GM19193 (cell line): Measurements from ENCODE around the gene SLAIN1.

ENCODE experiments used
- POLR2A ChIP-seq: IDR thresholded peaks from 4 replicates; pipeline ENCODE4 v1.6.1; 2011; ENCODE audit not compliant: insufficient read depth, insufficient read length; ENCODE audit errors: extremely low read depth

The SLAIN1 gene

DNA sequence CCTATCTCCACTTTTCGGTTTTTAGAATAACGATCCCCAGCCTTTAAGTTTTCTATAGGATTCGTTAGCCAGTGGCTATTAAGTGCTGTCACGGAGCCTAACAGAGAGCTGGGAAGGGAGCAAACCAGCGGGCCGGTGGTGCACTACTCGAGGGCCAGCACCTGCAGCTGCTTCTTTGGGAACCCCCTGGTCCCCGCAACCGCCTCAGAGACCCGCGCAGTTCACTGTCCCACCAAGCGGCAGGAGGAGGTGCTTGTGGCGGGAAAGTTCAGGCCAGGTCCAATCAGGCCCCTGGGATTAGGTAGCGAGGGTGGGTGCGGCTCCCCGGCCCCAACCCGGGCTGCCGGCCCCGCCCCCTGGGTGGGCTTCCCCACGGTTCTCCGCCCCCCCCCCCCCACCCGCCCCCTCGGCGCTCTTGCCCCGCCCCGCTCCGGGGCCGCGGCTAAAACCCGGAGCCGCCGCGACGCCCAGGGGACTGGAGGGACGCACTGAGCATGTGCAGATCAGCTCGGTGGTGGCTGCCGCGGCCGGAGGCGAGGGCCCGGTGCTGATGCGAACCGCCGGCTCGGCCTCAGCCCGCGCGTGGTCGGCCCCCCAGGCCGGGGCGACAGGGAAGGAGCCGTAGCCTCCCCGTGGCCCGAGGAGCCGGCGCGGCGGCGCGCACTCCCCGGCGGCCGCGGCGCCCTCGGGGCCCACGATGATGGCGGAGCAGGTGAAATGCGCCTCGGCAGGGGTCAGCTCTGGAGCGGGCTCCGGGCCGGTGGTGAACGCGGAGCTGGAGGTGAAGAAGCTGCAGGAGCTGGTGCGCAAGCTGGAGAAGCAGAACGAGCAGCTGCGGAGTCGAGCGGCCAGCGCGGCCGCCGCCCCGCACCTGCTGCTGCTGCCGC is at the start of gene SLAIN1:
Gene SLAIN1 (plus strand): TSS at position 471 of the 887 bp plus-strand sequence. CDS start 227 bp downstream, at position 698.
- peak; percentile 66 for TF ChIP-seq POLR2A

DNA sequence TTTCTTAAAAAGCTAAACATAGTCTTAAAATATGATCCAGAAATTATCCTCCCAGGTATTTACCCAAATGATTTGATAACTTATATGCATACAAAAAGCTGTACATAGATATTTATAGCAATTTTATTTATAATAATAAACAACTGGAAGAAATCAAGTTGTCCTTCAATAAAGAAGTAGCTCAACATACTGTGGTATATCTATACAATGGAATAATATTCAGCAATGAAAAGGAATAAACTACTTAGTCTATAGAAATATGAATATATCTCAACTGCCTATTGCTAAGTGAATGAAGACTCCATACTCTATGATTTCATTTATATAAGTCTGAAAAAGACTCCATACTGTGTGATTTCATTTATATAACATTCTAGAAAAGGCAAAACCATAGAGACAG is 47.1 kb upstream of the SLAIN1 start:
- no peak for TF ChIP-seq POLR2A

DNA sequence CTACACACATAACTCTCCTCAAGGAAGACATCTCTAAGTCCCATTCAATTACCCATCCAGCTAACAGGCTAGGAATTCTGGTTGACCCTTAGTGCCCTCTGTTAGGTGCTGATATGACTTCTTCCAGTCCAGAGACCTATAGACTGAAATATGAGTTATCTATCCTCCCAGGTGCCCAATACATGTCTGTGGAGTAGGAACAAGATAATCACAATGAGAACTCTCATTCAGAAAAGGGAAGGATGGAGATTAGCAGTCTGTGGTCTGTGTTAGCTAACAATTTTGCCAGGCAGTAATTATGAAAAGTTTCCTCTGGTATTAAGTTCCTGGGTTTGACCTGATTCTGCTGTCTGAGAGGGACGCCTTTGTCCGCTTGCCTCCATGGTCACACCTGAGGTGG is 44.2 kb upstream of the SLAIN1 start:
- no peak for TF ChIP-seq POLR2A

DNA sequence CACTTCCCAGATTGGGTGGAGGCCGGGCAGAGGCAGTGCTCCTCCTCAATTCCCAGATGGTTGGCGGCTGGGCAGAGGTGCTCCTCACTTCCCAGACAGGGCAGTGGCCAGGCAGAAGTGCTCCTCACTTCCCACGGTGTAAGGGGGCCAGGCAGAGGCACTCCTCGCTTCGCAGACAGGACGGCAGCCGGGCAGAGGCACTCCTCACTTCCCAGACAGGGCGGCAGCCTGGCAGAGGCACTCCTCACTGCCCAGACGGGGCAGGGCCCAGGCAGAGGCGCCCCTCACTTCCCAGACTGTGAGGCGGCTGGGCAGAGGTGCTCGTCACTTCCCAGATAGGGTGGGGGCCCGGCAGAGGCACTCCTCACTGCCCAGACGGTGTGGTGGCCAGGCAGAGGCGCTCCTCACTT is 36.6 kb upstream of the SLAIN1 start:
- no peak for TF ChIP-seq POLR2A

DNA sequence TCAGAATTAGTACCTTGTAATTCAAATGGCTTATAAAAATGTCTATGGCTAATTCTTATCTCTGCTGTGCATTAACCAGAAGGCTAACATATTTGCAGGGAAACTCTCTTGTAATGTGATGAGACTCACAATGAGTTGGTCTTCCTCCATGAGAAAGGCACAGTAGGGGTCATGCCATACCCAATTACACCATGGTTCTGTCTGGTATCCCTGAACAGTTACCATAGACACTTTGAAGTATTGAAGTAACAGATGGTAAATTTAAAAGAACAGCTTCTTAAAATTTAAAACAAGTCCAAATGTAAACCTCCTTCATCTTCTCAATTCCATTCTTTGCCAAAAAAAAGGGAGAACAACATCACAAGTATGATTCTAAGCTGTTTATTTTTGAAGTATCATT is 22.6 kb upstream of the SLAIN1 start:
- TF ChIP-seq POLR2A = no peak

DNA sequence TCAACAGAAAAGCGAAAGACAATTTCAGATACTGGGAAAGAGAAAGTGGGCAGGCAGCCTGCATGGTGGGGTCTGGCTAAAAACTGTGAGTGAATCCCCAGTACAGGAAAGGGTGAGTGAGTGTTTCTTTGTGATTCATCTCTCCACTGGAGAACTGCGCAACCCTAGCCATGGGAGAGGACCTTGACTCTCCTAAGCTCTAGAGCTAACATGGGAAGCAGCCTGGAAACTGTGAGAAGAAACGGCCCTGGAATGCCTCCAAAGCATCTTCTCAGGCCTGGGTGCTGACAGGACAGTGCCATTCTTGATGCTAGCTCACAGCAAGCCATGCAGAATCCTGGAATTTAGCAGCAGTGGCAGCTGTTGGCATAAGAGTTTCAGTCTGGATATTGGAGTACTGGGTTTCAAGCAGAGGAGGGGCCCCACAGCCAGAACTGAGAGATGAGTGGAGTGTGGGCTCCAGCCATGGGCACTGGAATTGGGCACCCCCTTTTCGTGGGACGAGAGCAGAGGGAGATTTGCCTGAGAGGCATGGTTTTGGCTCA is 18.7 kb upstream of the SLAIN1 start:
- no peak for TF ChIP-seq POLR2A

DNA sequence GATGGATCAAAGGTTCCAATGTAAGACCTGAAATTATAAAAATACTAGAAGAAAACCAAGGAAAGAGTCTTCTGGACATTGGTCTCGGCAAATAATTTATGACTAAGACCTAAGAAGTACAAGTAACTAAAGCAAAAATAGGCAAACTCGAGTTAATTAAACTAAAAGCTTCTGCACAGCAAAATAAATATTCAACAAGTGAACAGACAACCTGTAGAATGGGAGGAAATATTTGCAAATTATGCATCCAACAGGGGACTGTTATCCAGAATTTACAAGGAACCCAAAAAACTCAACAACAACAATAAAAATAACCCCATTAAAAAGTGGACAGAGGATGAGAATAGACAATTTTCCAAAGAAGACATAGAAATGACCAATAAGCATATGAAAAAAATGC is 9.7 kb upstream of the SLAIN1 start:
- TF ChIP-seq POLR2A = no peak

DNA sequence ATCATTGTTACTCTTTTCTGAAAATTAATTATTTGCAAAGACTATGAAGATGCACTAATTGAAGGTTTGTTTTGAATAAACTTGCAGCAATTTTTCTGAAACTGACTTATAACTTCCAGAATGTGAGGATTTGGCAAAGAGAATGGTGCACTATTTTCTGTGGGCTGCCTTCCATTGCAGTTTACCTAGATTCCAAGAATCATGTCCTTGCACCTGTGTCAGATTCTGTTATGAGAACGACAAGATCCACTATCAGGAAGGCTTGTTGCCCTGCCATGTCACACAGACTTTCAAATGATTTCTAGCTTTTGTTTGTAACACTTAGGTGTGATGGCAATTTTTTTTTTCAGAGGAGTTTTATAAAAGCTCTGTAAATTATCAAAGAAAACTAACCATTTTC is 5.6 kb upstream of the SLAIN1 start:
- TF ChIP-seq POLR2A = no peak

DNA sequence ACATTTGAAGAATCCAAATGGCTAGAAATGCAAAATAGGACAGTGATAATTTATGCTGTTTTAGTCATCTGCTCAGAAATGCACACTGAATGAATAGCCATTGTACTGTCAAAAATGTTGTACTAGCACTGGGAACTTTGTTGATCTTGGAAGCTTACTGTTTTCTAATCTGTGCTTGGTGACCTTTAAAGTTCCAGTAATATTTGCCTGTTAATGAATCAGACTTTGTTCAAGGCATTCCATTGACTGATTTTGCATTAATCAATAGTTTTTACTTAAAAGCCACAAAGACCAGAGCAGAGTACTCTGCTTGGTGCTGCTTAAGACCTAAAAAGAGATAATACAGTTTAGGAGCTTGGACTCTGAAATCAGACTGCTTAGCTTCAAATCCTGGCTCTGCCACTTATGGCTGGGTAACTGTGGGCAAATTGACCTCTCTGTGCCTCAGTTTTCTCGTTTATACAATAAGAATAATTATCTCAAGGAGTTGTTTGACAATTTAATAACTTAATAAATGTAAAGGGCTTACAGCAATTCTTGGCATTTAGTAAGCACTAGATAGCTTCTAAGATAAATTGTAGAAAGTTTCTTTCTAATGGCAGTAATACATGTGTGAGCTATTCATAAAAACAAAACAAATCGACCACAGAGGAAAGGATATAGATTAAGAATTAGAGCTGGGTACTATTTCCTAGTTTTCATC is 4.6 kb upstream of the SLAIN1 start:
- no peak for TF ChIP-seq POLR2A

DNA sequence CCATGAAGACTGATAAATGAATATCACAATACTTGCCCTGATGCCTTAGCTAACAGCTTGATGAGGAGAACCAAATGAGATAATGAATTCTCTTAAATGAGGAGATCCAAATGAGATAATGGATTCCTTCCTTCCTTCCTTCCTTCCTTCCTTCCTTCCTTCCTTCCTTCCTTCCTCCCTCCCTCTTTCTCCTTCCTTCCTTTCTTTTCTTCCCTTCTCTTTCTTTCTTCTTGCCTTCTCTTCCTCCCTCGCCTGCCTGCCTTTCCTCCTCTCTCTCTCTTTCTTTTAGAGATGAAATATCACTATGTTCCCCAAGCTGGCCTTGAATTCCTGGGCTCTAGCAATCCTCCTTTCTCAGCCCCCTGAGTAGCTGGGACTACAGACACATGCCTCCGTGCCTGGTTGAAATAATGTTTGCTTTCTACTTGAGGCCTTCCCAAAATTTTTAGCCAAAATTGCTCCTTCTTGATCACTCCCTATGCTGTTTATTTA is 4.0 kb upstream of the SLAIN1 start:
- TF ChIP-seq POLR2A = no peak

DNA sequence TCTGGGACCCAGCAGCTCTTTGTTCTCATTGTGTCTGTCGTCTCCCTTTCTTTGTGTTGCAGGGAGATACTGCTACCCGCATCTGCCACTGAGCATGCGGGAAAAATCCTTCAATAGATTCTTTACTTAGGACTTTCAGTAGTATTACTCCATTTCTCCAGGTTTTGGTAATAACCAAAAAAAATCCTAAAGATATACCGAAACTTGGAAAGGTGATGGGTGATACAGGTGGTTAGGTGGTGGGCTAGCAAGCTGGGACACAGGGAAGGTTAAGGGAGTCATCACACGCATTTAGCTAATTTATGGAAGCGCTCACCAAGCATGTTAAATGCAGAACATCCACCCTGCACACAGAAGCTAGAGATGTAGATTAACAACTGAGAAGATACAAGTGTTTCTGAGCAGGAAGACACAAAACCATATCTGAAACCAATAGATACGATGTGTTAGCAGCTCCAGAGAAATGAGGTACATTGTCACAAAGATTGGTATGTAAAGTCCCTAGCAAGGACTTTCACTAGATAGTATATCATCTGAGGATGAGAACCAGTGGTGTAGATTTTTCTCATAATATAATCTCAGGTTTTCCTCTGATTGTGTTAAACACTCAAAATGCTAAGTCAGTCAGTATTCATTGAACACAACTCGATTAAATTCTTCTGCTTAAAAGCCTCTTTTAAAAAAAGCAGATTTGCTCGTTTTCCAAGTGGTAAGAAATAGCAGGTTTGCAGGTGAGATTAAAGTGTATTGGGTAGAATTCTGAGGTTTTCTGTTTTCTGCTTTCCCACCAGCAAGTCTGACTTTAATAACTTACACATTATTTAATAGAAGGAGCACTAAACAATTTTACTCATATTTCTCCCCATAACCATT is 1.2 kb upstream of the SLAIN1 start:
- TF ChIP-seq POLR2A = no peak

DNA sequence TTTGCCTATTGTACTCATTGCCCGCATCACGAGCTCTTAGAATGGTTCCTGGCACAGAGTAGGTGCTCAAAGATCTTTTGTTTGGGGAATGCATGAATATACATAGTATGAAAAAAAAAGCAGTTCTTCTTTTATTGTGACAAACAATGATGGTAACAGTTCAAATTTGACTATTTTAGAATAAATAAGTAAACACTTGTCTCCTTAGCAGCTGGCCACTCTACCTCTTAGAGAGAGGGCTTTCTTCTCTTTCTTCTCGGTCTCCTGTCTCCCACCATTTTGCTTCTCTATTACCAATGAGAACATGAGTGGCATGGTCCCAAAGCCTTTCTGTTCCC is 639 bp upstream of the SLAIN1 start:
- no peak for TF ChIP-seq POLR2A

DNA sequence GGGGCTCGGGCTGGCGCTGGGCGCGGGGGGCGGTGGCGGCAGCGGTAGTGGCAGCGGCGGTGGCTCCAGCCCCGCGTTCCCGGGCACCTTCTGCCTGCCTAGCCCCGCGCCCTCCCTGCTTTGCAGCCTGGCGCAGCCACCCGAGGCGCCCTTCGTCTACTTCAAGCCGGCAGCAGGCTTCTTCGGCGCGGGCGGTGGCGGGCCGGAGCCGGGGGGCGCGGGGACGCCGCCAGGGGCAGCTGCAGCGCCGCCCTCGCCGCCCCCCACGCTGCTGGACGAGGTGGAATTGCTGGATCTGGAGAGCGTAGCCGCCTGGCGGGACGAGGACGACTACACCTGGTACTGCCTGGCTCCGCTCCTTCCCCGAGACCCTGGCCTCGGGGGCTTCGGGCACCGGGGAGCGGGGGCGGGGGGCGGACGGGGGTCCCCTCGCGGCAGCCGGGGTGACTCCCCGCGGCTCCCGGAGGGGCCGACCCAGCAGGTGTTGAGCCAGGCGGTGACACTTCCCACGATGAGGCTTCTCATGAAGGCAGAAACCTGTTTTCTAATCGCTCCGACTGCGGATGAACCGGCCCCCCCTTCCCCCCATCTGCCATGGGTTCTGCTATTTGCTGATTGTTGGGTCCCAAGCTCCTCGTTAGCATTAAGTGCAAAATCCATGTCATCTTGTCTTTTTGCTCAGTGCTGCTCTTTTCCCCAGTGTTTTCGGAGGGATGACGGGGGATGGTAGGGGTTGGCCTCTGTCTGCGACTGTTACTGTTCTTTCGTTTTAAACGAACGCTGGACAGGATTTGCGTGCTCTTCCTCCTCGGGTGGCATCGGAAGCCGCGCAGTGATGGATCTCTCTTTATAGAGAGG is 943 bp downstream of the SLAIN1 start:
- no peak for TF ChIP-seq POLR2A
